ENCODE data around the gene AOPEP.

Gene AOPEP

GRCh38 chr9:95074632-95075031 is 348.1 kb downstream of the AOPEP start:
- DNase-seq = no peak

- DNase-seq = no peak
Measured at GRCh38 chr9:95075700-95076099, 349.2 kb downstream of the AOPEP start.

- DNase-seq = no peak
Measured at GRCh38 chr9:95076696-95077052, 350.2 kb downstream of the AOPEP start.

- DNase-seq = no peak
Measured at GRCh38 chr9:95077053-95077765, 350.7 kb downstream of the AOPEP start.

- DNase-seq = no peak
Measured at GRCh38 chr9:95077766-95078370, 351.4 kb downstream of the AOPEP start.

GRCh38 chr9:95078511-95078910 is 352.0 kb downstream of the AOPEP start:
- no peak for DNase-seq

- no peak for DNase-seq
Measured at GRCh38 chr9:95078939-95079338, 352.4 kb downstream of the AOPEP start.

- no peak for DNase-seq
Measured at GRCh38 chr9:95079461-95079860, 353.0 kb downstream of the AOPEP start.

- DNase-seq = no peak
Measured at GRCh38 chr9:95080961-95081647, 354.6 kb downstream of the AOPEP start.

- no peak for DNase-seq
Measured at GRCh38 chr9:95081998-95082397, 355.5 kb downstream of the AOPEP start.

- DNase-seq = no peak
Measured at GRCh38 chr9:95082401-95083084, 356.0 kb downstream of the AOPEP start.

GRCh38 chr9:95083086-95083768 is 356.7 kb downstream of the AOPEP start:
- DNase-seq = no peak

- no peak for DNase-seq
Measured at GRCh38 chr9:95084254-95084934, 357.9 kb downstream of the AOPEP start.

- no peak for DNase-seq
Measured at GRCh38 chr9:95085036-95085770, 358.7 kb downstream of the AOPEP start.

- no peak for DNase-seq
Measured at GRCh38 chr9:95085861-95086563, 359.5 kb downstream of the AOPEP start.

- no peak for DNase-seq
Measured at GRCh38 chr9:95086564-95086955, 360.1 kb downstream of the AOPEP start.

GRCh38 chr9:95087659-95088242 is 361.3 kb downstream of the AOPEP start:
- DNase-seq = peak; percentile 10

- DNase-seq = no peak
Measured at GRCh38 chr9:95088421-95089161, 362.1 kb downstream of the AOPEP start.

GRCh38 chr9:95089257-95090022 is 362.9 kb downstream of the AOPEP start:
- no peak for DNase-seq

Measured in activated CD4-positive, alpha-beta T cell treated with anti-CD3 and anti-CD28 coated beads, Interleukin-10, Interleukin-2, amounts not matched to agents 100 ng/mL and 50 ng/mL, durations not matched to agents 16 hours and 8 hours (primary cell).